ENCODE data around the gene SYNE1.
A peak's percentile ranks its signal among the peaks of the same experiment; 100 is the strongest.

SYNE1 gene

DNA sequence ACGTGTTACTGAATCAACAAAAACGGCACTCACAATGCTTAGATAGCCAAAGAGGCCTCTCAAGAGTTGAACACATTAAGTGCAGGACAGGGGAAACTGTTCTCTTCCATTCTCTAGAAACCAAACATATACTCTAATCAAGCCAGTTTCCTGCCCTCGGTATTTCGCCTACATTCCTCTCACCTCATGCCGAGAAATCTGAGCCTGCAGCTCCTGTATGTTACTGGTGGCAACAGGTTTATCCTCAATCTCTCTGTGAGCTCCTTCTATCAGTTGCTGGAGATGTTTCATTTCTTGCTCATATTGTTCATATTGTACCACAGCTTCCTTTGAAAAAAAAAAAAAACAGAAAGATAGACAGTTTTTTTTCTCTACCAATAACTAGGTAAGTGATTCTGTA lies 328.9 kb downstream of the SYNE1 start:
- DNase-seq, result no peak

DNA sequence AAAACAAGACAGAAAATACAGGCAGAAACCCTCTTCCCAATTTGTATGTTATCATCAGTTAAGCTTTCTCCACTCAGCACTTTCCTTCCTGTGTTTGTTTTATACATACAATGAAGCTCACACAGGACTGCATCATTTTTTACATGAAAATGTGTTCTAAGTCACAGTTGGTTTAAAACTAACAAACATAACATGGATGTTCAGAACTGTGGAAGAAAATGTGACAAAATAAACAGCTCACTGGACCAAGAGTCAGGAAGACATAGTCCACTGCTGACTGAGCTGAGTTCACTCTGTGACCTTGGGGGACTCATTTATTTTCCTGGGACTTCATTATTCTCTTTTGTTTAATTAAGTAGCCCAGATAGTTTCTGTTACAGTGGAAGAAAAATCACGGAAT lies 331.5 kb downstream of the SYNE1 start:
- DNase-seq, result no peak

DNA sequence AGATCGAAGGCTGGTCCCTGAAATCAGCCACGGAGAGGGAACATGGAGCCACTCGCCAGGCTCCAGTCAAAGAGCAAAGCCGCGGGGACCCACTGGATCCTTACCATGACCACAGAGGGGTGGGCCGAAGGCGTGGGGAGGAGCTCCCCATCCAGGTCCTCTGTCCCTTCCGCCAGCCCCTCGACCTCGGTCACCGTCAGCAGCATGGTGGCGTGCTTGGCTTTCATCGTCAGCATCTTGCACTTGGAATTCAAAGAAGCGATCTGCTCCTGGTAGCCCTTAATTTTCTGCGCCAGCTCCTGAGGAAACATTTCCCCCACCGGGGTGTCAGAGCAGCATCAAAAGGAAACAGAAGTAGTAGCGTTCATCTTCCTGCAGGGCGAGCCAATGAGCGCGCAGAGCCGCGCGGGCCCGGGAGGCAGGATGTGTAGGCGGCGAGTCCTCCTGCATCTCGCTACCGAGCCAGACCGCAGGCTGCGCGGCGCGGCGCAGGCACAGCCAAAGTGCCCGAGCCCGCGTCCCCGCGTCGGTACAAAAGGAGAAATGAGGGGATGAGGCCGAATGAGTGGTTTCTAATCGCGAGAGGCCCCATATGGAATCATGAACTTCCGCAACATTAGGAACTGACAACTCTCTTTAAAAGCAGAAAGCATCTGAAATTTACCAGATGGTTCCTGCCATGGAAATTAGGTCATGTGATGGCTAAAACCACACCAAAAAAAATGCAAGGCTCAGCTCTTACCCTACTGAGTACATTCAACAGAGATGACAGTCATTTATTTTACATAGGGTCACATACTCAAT lies 335.2 kb downstream of the SYNE1 start:
- DNase-seq, result peak; percentile 95

DNA sequence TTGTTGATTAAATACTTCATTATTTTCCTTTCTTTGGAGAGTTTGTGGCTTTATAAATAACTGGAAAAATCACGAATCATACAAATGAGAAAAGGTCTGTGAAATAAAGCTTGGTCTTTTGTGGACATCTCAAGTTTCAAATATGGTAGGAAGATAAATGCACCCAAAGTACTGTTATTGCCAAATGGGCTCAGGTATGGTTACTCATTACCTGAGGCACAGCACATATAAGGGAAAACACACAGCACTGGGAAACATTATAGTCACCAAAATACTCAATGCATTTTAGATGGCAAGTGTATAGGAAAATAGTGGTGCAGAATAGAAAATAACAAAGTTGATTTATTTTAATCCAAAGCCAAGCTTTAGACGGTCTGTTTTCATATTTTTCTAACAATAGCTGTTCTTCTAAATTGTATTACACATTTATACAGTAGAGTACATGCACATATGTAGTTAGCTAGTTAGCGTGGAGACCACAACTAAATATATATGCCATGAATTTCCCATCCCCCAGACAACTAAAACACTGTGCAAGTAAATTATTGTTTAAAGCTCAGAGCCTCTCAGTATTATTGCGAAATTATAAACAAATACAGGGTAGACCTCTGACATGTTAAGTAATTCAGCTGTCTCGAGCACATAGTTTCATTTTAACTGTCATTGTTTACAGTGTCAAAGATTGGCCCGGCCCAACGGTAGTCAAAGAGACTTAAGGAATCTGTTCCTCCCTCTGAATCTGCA lies 336.0 kb downstream of the SYNE1 start:
- DNase-seq, result no peak

DNA sequence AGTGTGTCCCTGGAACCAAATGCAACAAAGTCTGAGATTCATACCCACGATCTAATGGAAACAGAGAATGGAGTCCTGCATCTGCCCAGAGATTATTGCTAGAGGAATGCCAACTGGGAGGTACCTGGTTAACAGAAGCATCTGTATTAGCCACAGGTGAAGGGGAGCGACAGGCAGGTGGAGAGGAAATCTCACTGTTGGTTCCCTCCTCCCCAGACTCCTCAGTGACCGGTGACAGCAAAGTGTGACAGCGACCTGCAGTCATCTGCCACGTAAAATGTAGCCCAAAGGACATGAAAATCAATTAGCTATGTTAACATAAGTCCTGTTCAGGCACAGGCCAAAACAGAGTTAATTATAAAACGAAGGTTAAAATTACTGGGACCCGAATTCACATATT lies 336.6 kb downstream of the SYNE1 start:
- DNase-seq, result no peak

DNA sequence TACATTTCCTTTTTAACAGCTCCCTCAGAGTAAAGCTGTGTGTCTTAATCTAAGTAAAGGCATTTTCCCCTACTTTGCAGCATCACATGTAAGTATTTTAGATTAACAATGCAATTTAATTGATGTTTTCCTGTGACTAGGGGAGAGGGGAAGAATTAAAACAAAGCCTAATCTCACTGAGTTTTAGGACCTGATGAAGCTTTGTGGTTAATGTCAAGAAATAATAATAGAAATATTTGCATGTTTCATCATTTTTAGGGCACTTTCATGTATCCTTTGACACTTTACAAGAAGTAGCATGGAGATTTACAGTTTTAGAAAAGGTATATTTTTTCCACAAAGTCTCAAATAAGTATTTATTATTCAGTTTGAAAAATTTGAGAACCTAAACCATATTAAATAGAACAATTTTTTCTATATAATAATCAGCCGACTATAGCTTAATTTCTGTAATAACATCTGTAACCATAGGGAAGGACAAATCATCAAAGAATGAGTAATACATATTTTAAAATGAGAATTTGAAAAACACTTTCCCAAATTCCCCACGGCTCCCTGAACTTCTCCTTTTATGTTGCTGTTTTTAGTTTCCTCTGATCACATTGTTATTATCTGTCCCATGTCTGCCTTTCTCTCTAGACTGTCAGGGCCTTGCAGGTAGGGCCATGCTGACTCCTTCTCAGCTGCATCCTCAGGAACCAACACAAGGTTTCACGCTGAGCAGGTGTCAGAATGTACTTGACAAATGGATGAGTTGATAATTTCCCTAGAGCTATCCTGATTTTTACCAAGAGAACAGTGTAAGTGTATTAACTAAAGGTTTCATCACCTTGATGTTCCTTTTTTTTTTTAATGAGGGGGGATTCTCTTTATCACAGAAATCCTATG lies 338.1 kb downstream of the SYNE1 start:
- peak; percentile 9 for DNase-seq

DNA sequence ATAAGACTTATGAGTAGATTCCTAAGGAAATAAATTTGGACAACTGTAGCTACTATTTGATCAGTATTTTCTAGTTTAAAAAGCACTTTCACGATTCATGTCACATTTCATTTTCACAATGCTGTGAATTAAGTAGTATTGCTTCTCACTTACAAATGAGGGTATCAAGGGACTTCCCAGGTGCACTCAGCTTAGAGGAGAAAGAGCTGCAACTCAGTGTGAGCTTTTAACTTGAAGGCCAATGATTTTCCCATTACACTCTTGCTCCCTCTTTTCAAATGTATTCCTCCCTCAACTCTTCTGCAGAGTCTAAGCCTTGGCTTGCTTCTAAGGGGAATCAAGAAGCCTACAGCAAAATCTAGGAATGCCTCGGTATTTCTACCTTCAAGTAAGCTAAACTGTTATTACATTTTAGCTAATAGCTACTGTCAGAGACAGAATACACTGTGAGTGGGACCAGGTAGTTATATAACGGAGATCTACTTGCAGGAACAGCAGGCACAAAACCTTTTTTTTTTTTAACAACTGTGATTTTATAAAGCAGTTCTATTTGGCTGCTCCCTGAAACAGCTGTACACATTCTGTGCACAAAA lies 339.0 kb downstream of the SYNE1 start:
- no peak for DNase-seq

DNA sequence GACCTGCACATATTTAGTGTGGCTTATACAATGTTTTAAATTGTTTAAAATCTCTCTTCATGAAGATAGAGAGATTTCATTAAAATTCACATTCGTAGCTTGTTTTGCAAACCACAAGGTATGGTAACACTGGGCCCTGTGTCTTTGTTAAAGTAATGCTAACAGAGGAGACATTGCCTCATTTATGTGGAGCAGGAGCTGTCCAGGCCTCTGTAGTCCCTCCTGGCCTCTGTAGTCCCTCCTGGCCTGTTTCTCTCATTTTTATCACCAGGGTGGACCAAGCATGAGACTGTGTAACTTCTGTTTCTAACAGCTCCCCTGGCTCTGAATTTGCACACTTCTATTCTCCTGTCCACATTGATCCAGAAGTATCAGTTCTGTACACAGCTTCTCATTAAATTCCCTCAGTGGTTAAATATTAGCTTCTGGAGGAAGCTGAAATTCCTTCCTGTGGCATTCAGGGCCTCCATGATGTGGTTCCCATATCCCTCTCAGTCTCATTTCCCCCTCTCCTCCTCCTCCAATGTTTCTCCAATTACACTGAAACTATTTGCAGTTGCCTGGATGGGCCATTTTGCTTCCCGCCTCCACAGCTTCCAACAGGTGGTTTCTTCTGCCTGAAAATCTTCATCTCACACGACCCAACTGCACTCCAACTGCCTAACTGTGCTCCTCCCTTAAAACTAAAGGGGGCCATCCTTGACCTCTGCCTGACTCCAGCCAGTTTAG lies 340.4 kb downstream of the SYNE1 start:
- no peak for DNase-seq

DNA sequence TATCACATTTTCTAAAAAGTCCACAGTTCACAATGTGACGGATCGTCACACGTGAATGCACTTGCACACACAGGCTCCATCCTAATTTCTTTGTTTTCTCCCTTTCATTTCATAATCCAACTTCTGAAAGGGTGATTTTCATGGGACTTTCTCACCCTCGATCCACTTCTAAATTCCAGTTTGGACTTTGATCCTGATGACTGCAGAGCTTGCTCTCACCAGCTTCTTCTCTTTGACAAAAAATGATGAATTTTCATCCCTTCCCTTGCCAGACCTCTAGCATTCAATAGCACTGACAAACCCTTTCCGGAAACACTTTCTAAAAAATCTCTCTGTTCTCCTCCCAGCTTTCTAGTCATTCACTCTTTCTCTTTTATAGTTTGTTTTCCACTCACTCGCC lies 341.2 kb downstream of the SYNE1 start:
- no peak for DNase-seq

DNA sequence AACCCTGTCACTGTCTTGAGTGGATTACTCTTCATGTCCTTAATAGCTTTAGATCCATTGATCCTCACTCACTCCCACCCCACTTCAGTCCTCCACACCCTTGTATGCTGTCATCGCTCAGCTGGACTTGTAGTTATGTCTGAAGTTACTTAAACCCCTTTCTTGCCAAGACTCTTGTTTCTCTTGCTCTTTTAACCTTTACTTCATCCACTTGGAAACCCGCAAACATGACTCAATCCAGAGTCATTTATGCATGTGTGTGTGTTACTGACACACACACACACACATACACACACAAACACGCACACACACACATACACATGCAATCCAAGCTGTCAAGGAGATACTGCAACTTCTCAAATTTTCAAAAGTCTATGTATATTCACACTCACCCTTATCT lies 341.8 kb downstream of the SYNE1 start:
- DNase-seq, result no peak

DNA sequence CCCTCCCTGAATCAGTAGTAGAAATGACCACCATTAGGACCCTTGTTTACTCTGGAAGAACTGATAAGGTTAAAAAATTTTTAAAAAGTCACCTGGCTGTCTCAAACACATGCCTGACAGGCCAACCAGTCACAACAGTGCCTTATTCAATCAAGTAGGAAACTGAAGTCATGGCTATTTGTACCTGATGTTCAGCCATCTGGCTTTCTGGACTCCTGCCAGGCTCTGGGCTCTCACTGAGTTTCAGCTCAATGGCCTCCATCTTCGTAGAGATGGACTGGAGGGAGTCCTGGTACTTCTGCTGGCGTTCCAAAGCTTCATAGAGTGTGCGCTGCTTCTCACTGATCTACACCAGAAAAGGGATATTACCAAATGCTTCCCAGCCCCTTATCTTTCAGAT lies 343.8 kb downstream of the SYNE1 start:
- DNase-seq, result no peak

DNA sequence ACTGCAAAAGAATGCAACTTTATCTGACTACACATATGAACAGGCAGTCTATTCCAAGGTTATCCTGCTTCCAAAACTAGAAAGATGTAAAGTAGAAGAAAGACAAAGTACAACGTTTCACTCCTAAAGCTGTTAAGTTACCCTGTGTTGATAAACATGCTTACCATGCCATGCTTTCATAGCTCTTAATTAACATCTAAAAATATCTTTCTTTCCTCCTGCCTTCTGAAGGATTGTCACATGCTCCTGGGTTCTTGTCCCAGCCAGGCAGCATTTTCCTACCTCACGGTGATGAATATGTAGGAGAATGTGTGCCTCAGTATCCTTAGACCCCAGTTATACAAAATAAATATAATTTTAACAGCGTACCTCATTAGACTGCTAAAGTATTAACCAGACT lies 344.6 kb downstream of the SYNE1 start:
- DNase-seq, result no peak

DNA sequence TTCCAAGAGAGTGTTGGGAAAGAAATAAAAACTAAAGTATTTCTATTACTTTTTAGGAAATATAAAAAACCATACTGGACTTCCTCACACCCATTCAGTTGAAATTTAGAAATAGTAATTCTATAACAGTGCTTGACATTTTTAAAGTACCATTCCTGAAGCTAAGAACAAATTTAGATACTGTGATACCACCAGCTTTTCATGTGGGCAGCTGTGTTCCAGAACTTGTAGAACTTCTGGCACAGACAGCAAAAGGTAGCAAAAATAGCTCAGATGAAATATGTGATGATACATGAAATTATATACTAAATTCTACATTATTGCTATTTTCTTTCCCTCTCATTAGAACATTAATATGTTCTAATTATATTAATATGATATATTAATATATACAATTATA lies 346.5 kb downstream of the SYNE1 start:
- DNase-seq, result no peak

DNA sequence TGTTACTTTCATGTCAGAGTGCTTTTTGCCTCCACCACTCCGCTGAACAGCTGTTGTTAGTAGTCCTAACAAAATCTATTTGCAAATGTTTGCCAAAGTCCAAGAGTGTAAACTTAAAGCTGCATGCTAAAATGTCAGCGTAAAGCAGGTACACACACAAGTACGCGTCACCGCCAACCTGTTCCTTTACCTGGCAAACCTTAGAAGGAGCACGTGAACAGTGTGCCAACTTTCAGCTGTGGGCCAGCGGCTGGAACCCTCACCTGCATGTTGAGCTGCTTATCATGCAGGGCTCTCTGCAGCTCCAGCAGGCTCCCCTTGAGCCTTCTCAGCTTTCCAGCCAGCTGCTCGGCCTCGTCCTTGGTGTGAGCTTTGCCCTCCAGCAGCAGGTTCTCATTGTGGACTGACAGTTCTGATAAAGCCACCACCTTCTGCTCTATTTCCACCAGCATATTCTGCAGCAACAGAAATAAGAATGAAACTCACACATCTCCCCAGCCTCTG lies 359.3 kb downstream of the SYNE1 start:
- DNase-seq, result no peak

DNA sequence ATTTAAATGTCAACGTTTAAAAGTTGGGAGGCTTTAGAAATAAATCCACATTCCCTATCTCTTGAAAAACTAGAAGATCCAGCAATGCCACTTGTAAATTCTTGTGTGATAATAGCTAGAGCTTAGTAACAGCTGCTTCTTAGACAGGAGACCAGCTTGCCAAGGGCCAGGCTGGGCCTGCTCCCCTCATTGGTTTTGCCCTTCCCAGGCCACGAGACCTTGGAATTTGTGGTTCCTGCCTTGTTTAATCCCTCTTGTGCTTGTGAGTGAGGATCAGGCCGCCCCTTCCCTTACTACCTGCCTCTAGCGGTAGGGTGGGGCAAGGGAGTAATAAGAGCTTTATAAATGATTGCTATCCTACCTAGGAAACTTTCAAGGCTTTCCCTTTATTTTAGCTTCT lies 363.5 kb downstream of the SYNE1 start:
- no peak for DNase-seq

DNA sequence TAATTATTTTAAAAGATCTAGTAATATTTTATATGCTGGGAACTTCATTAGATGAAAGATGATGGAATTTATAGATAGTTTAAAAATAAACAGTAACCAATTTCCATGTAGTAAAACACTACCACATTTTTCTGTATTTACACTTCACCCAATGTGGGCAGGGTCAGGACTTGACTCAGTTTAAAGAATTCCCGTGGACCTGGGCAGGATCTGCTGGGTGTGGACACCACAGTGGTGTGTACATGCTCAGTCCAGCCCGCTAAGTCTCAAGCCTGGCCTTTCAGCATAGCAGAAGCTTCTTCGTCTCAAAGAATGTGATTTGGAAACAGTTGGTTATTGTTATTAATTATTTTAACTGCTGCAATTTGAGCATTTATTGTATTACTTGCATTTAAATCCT lies 364.2 kb downstream of the SYNE1 start:
- DNase-seq, result no peak

DNA sequence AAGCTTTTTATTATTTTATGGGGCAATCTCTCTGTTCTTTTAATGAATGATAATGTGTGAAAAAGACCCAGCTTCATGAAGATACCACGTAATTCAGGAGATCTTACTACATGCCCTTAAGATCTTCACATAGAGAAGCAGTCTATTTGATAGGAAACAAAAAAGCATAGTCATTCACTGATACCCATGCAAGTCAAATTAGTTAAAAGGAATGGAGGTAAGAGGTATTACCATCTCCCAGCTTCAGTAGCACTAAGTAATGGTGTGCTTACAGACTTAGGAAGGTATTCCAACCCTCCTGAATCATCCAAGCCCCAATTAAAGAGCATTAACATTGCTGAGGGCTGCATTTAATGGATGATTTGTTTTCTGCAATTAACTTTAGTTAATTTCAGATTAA lies 364.7 kb downstream of the SYNE1 start:
- no peak for DNase-seq

DNA sequence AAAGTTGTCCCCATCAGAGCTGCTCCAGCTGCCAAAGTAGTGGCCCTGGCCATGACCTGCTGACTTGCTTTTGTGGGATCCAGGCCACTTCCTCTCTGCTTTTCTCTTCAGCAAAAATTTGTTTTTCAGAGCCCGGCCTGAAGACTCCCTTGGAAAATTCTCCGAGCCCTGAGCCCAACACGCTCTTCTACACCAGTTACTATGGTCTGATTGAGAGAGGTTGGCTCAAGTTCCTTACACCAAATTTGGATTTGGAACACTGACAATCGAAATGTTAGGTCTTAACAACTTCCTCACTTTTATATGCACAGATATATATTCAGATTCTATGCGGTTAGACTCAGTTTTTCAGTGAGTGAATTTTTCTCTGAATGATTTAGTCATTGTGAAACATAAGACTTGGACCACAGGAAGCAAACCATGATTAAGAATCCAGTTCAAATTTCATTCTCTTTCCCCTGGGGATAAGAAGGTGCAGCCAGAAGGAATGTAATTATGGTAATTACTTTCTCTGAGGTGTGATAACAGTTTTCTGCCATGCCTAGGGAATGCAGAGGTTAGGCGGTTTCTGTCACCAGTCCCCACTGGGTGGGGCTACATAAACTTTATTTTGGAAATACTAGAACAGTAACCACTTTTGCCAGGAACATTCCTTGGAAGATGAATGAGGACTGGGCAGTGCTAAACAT lies 365.2 kb downstream of the SYNE1 start:
- no peak for DNase-seq

DNA sequence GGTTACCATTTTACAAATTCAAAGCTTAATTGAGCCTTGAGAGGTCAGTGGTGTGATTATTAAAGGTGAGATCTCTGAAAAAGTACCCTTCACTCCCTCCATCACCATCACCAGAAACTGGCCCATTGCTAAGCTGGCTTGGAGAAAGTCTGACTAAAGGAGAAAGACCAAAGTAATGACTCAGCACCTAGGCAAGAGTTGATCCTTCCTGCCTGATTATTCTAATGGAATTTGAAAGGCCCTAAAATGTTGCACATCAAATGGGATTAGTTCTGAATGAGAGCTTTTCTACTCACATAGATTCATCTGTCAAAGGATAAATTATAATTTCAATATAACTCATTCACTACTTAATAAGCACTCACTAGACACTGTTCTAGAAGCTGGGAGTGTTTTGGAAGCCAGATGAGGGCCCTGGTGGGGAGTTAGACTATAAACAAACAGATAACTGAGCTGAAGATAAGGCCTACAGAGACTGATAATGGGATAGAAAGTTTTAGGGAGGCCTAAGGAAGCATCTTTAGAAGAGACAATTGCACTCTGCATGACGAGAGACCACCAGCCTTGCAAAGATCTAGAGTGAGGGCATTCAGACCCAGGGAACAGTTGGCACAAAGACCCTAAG lies 366.7 kb downstream of the SYNE1 start:
- no peak for DNase-seq

DNA sequence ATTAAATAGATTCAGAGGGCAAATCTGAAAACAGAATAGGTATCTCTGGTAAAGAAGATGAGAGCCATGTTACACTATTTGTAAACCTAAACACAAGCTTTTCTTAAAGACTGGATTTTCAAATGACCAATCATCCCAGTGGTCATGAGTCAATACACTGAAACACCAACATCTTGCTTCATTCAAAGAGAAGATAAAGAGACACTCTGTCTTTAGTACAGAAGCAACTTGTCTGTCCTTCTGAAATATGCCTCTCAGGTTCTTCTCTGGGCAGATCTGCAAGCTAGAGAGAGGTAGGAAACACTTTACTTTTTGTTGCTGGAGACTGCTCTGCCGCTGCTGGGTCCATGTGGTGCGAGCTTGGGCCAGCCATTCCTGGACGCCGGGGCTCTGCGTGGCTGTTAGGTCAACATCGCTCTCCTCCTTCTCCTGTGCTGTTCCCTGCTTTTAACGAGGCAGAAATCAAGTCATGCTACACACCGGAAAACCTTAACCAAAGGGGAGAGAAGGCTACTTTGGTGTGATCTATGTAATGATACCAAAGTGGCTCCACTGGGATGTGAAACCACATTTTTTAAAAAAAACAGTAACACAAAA lies 368.2 kb downstream of the SYNE1 start:
- DNase-seq, result no peak

Measured in hematopoietic multipotent progenitor cell treated with erythropoietin and hydrocortisone succinate and interleukin-3 and kit ligand, for 4 days (in vitro differentiated cells).